Activated CD4-positive, alpha-beta T cell treated with anti-CD3 and anti-CD28 coated beads, Interleukin-2, amount 50 U/mL, for 16 hours (primary cell): ENCODE data around the gene PLPP2.
"Not testable (repeated sequence)": the region's sequence is repeated elsewhere in the genome, so short reads cannot be mapped to it uniquely, and the experiment has no call there.

ENCODE experiments used
- DNase-seq: peaks from one replicate; pipeline ENCODE4 v3.0.0-alpha.2; 2020

The PLPP2 gene

GRCh38 chr19:262125-262524, 29.1 kb downstream of the PLPP2 start:
- peak; percentile 9 for DNase-seq

- not testable (repeated sequence) for DNase-seq
Measured at GRCh38 chr19:256804-257203, 34.4 kb downstream of the PLPP2 start.

- not testable (repeated sequence) for DNase-seq
Measured at GRCh38 chr19:252421-253186, 38.6 kb downstream of the PLPP2 start.

- DNase-seq: no peak
Measured at GRCh38 chr19:246551-246950, 44.7 kb downstream of the PLPP2 start.

DNA sequence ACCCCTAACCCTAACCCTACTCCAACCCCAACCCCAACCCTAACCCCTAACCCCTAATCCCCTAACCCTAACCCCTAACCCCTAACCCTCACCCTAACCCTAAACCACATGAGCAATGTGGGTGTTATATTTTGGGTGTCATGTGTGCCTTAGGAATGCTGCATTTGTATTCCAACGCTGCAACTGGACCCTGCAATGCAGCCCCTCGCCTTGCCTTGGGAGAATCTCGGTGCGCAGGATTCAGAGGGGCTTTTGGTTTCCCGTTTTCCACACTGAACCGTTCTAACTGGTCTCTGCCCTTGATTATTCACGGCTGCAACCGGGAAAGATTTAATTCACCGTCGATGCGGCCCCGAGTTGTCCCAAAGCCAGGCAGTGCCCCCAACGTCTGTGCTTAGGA, 45.3 kb downstream of the PLPP2 start:
- DNase-seq: not testable (repeated sequence)

DNA sequence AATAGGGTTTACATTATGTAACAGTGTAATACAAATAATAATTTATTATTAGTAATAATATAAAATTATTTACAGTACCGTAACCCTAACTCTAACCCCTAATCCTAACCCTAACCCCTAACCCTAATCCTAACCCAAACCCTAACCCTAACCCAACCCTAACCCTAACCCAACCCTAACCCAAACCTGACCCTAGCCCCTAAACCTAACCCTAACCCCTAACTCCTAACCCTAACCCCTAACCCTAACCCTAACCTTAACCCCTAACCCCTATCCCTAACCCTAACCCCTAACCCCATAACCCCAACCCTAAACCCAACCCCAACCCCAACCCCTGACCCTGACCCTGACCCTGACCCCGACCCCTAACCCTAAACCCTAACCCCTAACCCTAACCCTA, 45.7 kb downstream of the PLPP2 start:
- no peak for DNase-seq
